Testis (tissue), 2 donors: ENCODE results near the gene LRRC45.

Source experiments
- POLR2A ChIP-seq: fragments of 450-650 bp; IDR thresholded peaks from one replicate; pipeline ENCODE4 v1.6.1; 2017; ENCODE audit warnings: antibody characterized with exemption, mild to moderate bottlenecking, moderate library complexity
- TF ChIP-seq, protein P1 (sequence below), 3 experiments: fragments of 450-650 bp in 2 of 3; fragments of 200-600 bp in 1 of 3; sonication (generic) in 1 of 3; IDR thresholded peaks; one replicate each; pipeline ENCODE4 v1.5.1; 2016 to 2019; ENCODE audit warnings: antibody characterized with exemption in 3 of 3, mild to moderate bottlenecking in 2 of 3, moderate library complexity in 1 of 3

DNA sequence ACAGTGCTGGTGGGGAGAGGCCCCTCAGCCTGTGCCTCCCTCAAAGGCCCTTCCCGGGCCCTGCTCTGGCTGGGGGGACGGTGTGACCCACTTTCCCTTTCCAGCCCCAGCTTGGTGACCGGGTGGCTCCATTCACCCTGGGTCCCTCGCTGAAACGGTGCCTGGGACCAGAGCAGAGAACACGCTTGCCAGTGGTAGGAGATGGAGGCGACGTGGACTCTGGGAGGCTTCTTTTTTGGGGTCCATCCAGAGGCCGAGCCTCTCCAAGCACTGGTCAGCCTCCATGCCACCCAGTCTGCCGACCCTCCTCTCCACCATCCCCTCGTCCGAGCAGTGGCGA is 8.2 kb upstream of the LRRC45 start:
- TF ChIP-seq, protein P1, sequence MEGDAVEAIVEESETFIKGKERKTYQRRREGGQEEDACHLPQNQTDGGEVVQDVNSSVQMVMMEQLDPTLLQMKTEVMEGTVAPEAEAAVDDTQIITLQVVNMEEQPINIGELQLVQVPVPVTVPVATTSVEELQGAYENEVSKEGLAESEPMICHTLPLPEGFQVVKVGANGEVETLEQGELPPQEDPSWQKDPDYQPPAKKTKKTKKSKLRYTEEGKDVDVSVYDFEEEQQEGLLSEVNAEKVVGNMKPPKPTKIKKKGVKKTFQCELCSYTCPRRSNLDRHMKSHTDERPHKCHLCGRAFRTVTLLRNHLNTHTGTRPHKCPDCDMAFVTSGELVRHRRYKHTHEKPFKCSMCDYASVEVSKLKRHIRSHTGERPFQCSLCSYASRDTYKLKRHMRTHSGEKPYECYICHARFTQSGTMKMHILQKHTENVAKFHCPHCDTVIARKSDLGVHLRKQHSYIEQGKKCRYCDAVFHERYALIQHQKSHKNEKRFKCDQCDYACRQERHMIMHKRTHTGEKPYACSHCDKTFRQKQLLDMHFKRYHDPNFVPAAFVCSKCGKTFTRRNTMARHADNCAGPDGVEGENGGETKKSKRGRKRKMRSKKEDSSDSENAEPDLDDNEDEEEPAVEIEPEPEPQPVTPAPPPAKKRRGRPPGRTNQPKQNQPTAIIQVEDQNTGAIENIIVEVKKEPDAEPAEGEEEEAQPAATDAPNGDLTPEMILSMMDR (IDR thresholded peaks at IDR 0.05): no peak
- TF ChIP-seq POLR2A: no peak
